GM19035 (cell line): ENCODE data around the gene CCDC71L.
"Not testable (repeated sequence)": the region's sequence is repeated elsewhere in the genome, so short reads cannot be mapped to it uniquely, and the experiment has no call there.

Experiments
- ATAC-seq: cut with Tn5 transposase; IDR thresholded peaks from one replicate; pipeline ENCODE4 v1.9.1; 2021; ENCODE audit not compliant: unreplicated experiment

CCDC71L gene

GRCh38 chr7:106660862-106661720 lies at the start of gene CCDC71L:
CCDC71L (minus strand) TSS chr7:106661158; CDS start chr7:106660896, 262 bp downstream.
- ATAC-seq: peak; percentile 74

- ATAC-seq: not testable (repeated sequence)
Measured at GRCh38 chr7:106709604-106710003, 48.6 kb upstream of the CCDC71L start.

- no peak for ATAC-seq
Measured at GRCh38 chr7:106704000-106704840, 43.3 kb upstream of the CCDC71L start.

GRCh38 chr7:106693677-106694353 lies 32.9 kb upstream of the CCDC71L start:
- ATAC-seq: no peak

GRCh38 chr7:106692450-106693051 lies 31.6 kb upstream of the CCDC71L start:
- no peak for ATAC-seq

- ATAC-seq: not testable (repeated sequence)
Measured at GRCh38 chr7:106688161-106688560, 27.2 kb upstream of the CCDC71L start.

- no peak for ATAC-seq
Measured at GRCh38 chr7:106683941-106684340, 23.0 kb upstream of the CCDC71L start.

GRCh38 chr7:106681815-106682495 lies 21.0 kb upstream of the CCDC71L start:
- no peak for ATAC-seq

GRCh38 chr7:106679153-106679931 lies 18.4 kb upstream of the CCDC71L start:
- ATAC-seq: peak; percentile 53

- no peak for ATAC-seq
Measured at GRCh38 chr7:106678795-106679152, 17.8 kb upstream of the CCDC71L start.

- not testable (repeated sequence) for ATAC-seq
Measured at GRCh38 chr7:106676506-106676905, 15.5 kb upstream of the CCDC71L start.

- ATAC-seq: not testable (repeated sequence)
Measured at GRCh38 chr7:106673688-106674087, 12.7 kb upstream of the CCDC71L start.

- ATAC-seq: not testable (repeated sequence)
Measured at GRCh38 chr7:106671930-106672329, 11.0 kb upstream of the CCDC71L start.

GRCh38 chr7:106671160-106671559 lies 10.2 kb upstream of the CCDC71L start:
- no peak for ATAC-seq

- no peak for ATAC-seq
Measured at GRCh38 chr7:106668861-106669524, 8.0 kb upstream of the CCDC71L start.

GRCh38 chr7:106666353-106666752 lies 5.4 kb upstream of the CCDC71L start:
- no peak for ATAC-seq

GRCh38 chr7:106664343-106664742 lies 3.4 kb upstream of the CCDC71L start:
- no peak for ATAC-seq

- ATAC-seq: peak; percentile 58
Measured at GRCh38 chr7:106659963-106660861, 746 bp downstream of the CCDC71L start.
